Breast epithelium (tissue), 3 donors: ENCODE measurements around the gene DEK.

ENCODE experiments used
- CTCF ChIP-seq, 3 donors: fragments of 450-650 bp; IDR thresholded peaks; one replicate each; pipeline ENCODE4 v1.5.1; 2016 to 2017; ENCODE audit warnings: antibody characterized with exemption in 3 of 3, mild to moderate bottlenecking in 3 of 3, moderate library complexity in 3 of 3
- POLR2A ChIP-seq: fragments of 450-650 bp; IDR thresholded peaks from one replicate; pipeline ENCODE4 v1.6.1; 2016; ENCODE audit warnings: antibody characterized with exemption, mild to moderate bottlenecking, moderate library complexity

GRCh38 chr6:18189196-18189595 is 75.1 kb downstream of the DEK start:
- TF ChIP-seq CTCF (IDR thresholded peaks at IDR 0.05) (no peak), POLR2A (no peak)
